ENCODE measurements around the gene MRPS7. TPM values are rescaled to one million over a fixed set of nuclear protein-coding genes. Genes with fewer than 3 reads are reported as not detected.

The MRPS7 gene
- total RNA-seq, 2 donors from 2014 or later = 29.0 to 33.2 TPM

DNA sequence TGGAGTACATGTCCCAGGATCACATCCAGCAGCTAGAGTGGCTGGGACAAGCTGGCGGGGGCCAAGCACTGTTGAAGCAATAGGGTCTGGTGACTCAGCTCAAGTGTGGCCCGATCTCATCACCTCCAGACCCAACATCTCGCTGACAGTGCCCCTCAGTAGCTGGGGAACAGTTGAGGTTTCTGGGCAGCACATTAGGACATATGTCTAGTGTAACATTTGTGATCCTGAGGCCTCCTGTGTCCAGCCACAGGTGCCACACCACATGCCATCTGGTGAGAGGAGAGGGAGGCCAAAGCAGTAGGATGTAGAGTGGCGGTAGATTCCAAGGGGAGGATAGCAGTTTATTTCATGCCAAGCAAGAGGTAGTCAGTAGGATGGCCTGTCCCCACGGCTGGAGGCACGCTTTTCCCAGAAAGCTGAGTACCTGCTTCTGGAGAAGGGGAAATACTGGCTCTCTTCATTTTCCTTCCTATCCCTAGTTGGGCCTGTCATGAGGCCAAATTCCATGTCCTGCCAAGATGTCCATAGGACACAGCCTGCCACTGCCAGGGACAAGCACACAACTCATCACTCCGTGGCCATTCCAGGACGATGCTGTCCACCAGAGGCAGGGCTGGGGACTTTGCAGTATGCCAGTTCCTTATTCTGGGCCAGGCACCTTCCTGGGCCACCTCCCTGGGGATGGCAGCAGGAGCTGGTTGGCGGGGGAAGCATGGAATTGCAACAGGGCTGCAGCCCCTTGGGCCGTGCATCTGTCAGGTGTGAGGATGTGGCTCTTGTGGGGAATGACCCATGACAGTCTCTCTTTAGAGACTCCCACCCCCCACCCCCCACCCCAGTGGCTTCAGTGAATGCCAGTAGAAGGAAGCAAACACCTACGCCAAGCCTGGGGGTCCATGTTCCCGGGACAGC, 24.3 kb upstream of the MRPS7 start:
- no peak for ATAC-seq (ENCODE audit: insufficient number of reproducible peaks, low FRiP score, low read depth)

GRCh38 chr17:75238020-75238580, 23.6 kb upstream of the MRPS7 start:
- DNase-seq (ENCODE audit: low spot score) (no peak), ATAC-seq (ENCODE audit: insufficient number of reproducible peaks, low FRiP score, low read depth) (no peak)
- H3K36me3 ChIP-seq = peaks cover 78% of the 10 kb centered on the region
- no peak overlapping the region for H3K4me3 ChIP-seq
- no peaks in the 10 kb centered on the region for H3K4me1 ChIP-seq (ENCODE audit: control insufficient read depth in 1 of 2, low read depth in 2 of 2)
- H3K27me3 ChIP-seq (replicated peaks; ENCODE audit: insufficient read depth) = no peaks in the 10 kb centered on the region
- no peaks in the 10 kb centered on the region for H3K9me3 ChIP-seq
- H3K27ac ChIP-seq = no peak overlapping the region
- TF ChIP-seq CTCF (IDR thresholded peaks at IDR 0.05) = no peak

More for the DNA sequence above, 24.3 kb upstream of the MRPS7 start:
- DNase-seq (ENCODE audit: low spot score) = no peak
- Histone ChIP-seq H3K4me1 (ENCODE audit: control insufficient read depth in 1 of 2, low read depth in 2 of 2) (no peaks in the 10 kb centered on the region), H3K4me3 (no peak overlapping the region), H3K36me3 (peaks cover 78% of the 10 kb centered on the region), H3K27me3 (replicated peaks; ENCODE audit: insufficient read depth) (no peaks in the 10 kb centered on the region), H3K9me3 (no peaks in the 10 kb centered on the region), H3K27ac (no peak overlapping the region)
- TF ChIP-seq CTCF (IDR thresholded peaks at IDR 0.05) = no peak

GRCh38 chr17:75238684-75239191, 22.9 kb upstream of the MRPS7 start:
- H3K9me3 ChIP-seq = no peaks in the 10 kb centered on the region
- H3K36me3 ChIP-seq = peaks cover 83% of the 10 kb centered on the region
- no peak overlapping the region for H3K27ac ChIP-seq
- H3K27me3 ChIP-seq (replicated peaks; ENCODE audit: insufficient read depth) = no peaks in the 10 kb centered on the region
- H3K4me1 ChIP-seq (ENCODE audit: control insufficient read depth in 1 of 2, low read depth in 2 of 2) = no peaks in the 10 kb centered on the region
- no peak overlapping the region for H3K4me3 ChIP-seq
- ATAC-seq (ENCODE audit: insufficient number of reproducible peaks, low FRiP score, low read depth) (no peak), DNase-seq (ENCODE audit: low spot score) (no peak)
- peak; percentile 75 for TF ChIP-seq CTCF (IDR thresholded peaks at IDR 0.05)

DNA sequence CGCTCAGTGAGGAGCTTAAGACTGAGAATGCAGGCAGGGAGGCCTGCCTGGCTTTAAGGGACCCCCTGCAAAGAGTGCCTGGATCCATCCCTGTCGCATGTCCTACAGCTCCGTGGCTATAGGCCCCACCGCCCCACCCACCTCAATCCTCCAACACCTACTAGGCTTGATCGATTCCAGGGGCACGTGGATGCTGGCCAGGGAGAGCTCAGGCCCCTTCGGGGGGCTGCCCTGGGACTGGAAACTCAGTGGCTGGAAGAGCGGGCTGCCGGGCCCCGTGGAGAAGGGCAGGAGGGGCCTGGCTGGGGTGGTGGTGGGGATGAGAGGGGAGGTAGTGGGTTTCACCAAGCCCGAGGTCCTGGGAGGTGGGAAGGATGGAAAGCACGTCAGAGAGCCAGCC, 22.5 kb upstream of the MRPS7 start:
- Histone ChIP-seq H3K36me3 (peaks cover 85% of the 10 kb centered on the region), H3K27ac (no peak overlapping the region), H3K27me3 (replicated peaks; ENCODE audit: insufficient read depth) (no peaks in the 10 kb centered on the region), H3K4me1 (ENCODE audit: control insufficient read depth in 1 of 2, low read depth in 2 of 2) (no peaks in the 10 kb centered on the region), H3K9me3 (no peaks in the 10 kb centered on the region), H3K4me3 (no peak overlapping the region)
- TF ChIP-seq CTCF (IDR thresholded peaks at IDR 0.05) = no peak
- no peak for ATAC-seq (ENCODE audit: insufficient number of reproducible peaks, low FRiP score, low read depth)
- DNase-seq (ENCODE audit: low spot score) = no peak

GRCh38 chr17:75239778-75240393, 21.8 kb upstream of the MRPS7 start:
- no peak for TF ChIP-seq CTCF (IDR thresholded peaks at IDR 0.05)
- H3K4me1 ChIP-seq (ENCODE audit: control insufficient read depth in 1 of 2, low read depth in 2 of 2) = no peaks in the 10 kb centered on the region
- H3K27me3 ChIP-seq (replicated peaks; ENCODE audit: insufficient read depth) = no peaks in the 10 kb centered on the region
- no peaks in the 10 kb centered on the region for H3K9me3 ChIP-seq
- peaks cover 87% of the 10 kb centered on the region for H3K36me3 ChIP-seq
- DNase-seq (ENCODE audit: low spot score) = no peak
- no peak for ATAC-seq (ENCODE audit: insufficient number of reproducible peaks, low FRiP score, low read depth)
- H3K4me3 ChIP-seq = no peak overlapping the region
- H3K27ac ChIP-seq = no peak overlapping the region

All from thoracic aorta (tissue), 2 donors.